SK-N-SH treated with all-trans-retinoic acid at 6 μM for 48 hours (cell line): ENCODE measurements around the gene TMEM229B.
A peak's percentile ranks its signal among the peaks of the same experiment; 100 is the strongest.

Experiments
- ATAC-seq: fragments of 200-7000 bp; cut with Tn5 transposase; 3 replicates; pipeline ENCODE4 v1.9.1; 2020; ENCODE audit warnings: mild to moderate bottlenecking, moderate library complexity
- CREB5 ChIP-seq: fragments of 250-450 bp; sonication (Bioruptor Pico); IDR thresholded peaks from 2 replicates; pipeline ENCODE4 v1.5.1; 2020; ENCODE audit warnings: low read depth, mild to moderate bottlenecking, moderate library complexity
- CSDC2 ChIP-seq: fragments of 250-450 bp; sonication (Bioruptor Pico); IDR thresholded peaks from 2 replicates; pipeline ENCODE4 v1.5.0; 2020; ENCODE audit warnings: mild to moderate bottlenecking, moderate library complexity
- CSRNP3 ChIP-seq: fragments of 250-450 bp; sonication (Bioruptor Pico); IDR thresholded peaks from 2 replicates; pipeline ENCODE4 v1.5.1; 2021; ENCODE audit warnings: mild to moderate bottlenecking, moderate library complexity
- ESRRG ChIP-seq: fragments of 250-450 bp; sonication (Bioruptor Pico); IDR thresholded peaks from 2 replicates; pipeline ENCODE4 v1.6.1; 2021; ENCODE audit warnings: mild to moderate bottlenecking
- ISL1 ChIP-seq: fragments of 250-450 bp; sonication (Bioruptor Pico); IDR thresholded peaks from 2 replicates; pipeline ENCODE4 v2.1.2; 2022; ENCODE audit warnings: mild to moderate bottlenecking, moderate library complexity
- OSR1 ChIP-seq: fragments of 250-450 bp; sonication (Bioruptor Pico); IDR thresholded peaks from 2 replicates; pipeline ENCODE4 v1.8.0; 2022; ENCODE audit warnings: moderate library complexity, mild to moderate bottlenecking, inconsistent platforms
- POU6F1 ChIP-seq: fragments of 250-450 bp; sonication (Bioruptor Pico); IDR thresholded peaks from 2 replicates; pipeline ENCODE4 v1.8.0; 2021; ENCODE audit warnings: low read depth, mild to moderate bottlenecking, moderate library complexity, borderline replicate concordance
- SNAI2 ChIP-seq: fragments of 250-450 bp; sonication (Bioruptor Pico); IDR thresholded peaks from 2 replicates; pipeline ENCODE4 v1.5.0; 2020; ENCODE audit warnings: mild to moderate bottlenecking, moderate library complexity
- TOX ChIP-seq: fragments of 250-450 bp; sonication (Bioruptor Pico); IDR thresholded peaks from 2 replicates; pipeline ENCODE4 v1.8.0; 2021; ENCODE audit warnings: mild to moderate bottlenecking, moderate library complexity, borderline replicate concordance
- TSHZ2 ChIP-seq: fragments of 250-450 bp; sonication (Bioruptor Pico); IDR thresholded peaks from 2 replicates; pipeline ENCODE4 v1.5.0; 2020; ENCODE audit warnings: mild to moderate bottlenecking, moderate library complexity
- ZC3H10 ChIP-seq: fragments of 250-450 bp; sonication (Bioruptor Pico); IDR thresholded peaks from 2 replicates; pipeline ENCODE4 v1.5.1; 2021; ENCODE audit warnings: mild to moderate bottlenecking, moderate library complexity
- ZFP3 ChIP-seq: fragments of 250-450 bp; sonication (Bioruptor Pico); IDR thresholded peaks from 2 replicates; pipeline ENCODE4 v1.5.0; 2020; ENCODE audit warnings: mild to moderate bottlenecking, moderate library complexity
- ZFP30 ChIP-seq: fragments of 450-650 bp; formaldehyde crosslinking; IDR thresholded peaks from 2 replicates; pipeline ENCODE4 v1.5.0; 2022; ENCODE audit warnings: mild to moderate bottlenecking, moderate library complexity
- ZNF565 ChIP-seq: fragments of 450-650 bp; formaldehyde crosslinking; conservative IDR thresholded peaks from 2 replicates; pipeline ENCODE4 v1.5.0; 2020; ENCODE audit warnings: low read depth, mild to moderate bottlenecking, moderate library complexity
- ZNF70 ChIP-seq: fragments of 450-650 bp; formaldehyde crosslinking; IDR thresholded peaks from 2 replicates; pipeline ENCODE4 v1.5.0; 2020; ENCODE audit warnings: mild to moderate bottlenecking, moderate library complexity
- ZNF8 ChIP-seq: fragments of 450-650 bp; formaldehyde crosslinking; IDR thresholded peaks from 2 replicates; pipeline ENCODE4 v1.5.0; 2020; ENCODE audit warnings: mild to moderate bottlenecking, moderate library complexity

Gene TMEM229B

GRCh38 chr14:67532998-67533753, 44.7 kb upstream of the TMEM229B start, which contains the start of gene PLEKHH1:
TSS of gene PLEKHH1 (plus strand) at chr14:67533290. CDS start at chr14:67541868, 8,578 bp downstream.
- TF ChIP-seq SNAI2 (no peak), TSHZ2 (CRISPR knock-in tag) (no peak)
- TF ChIP-seq, all 23 proteins: peak for 0

GRCh38 chr14:67532606-67532997, 44.1 kb upstream of the TMEM229B start:
- no peak for ATAC-seq
- TF ChIP-seq CSDC2 (CRISPR knock-in tag) (no peak), POU6F1 (CRISPR knock-in tag) (no peak), ISL1 (CRISPR knock-in tag) (no peak), SNAI2 (no peak), ZC3H10 (CRISPR knock-in tag) (no peak), ZNF70 (CRISPR knock-in tag) (no peak), TSHZ2 (CRISPR knock-in tag) (no peak), ZNF565 (CRISPR knock-in tag) (no peak), CREB5 (CRISPR knock-in tag) (no peak), ZNF8 (CRISPR knock-in tag) (no peak), TOX (CRISPR knock-in tag) (no peak), CSRNP3 (CRISPR knock-in tag) (no peak), OSR1 (CRISPR knock-in tag) (no peak), ZFP30 (no peak)

More at GRCh38 chr14:67532998-67533753, 44.7 kb upstream of the TMEM229B start, which contains the start of gene PLEKHH1:
- ATAC-seq, result peak; percentile 98

- no peak for TF ChIP-seq ESRRG (CRISPR knock-in tag)
- no peak for TF ChIP-seq POU6F1 (CRISPR knock-in tag)
- no peak for TF ChIP-seq ZFP3 (CRISPR knock-in tag)
- TF ChIP-seq TSHZ2 (CRISPR knock-in tag), result no peak
- TF ChIP-seq CREB5 (CRISPR knock-in tag), result no peak
- TF ChIP-seq ISL1 (CRISPR knock-in tag), result no peak
- TF ChIP-seq, all 23 proteins: peak for 0
Observed at GRCh38 chr14:67529947-67530935, 41.7 kb upstream of the TMEM229B start.

More at GRCh38 chr14:67529947-67530935, 41.7 kb upstream of the TMEM229B start:
- ATAC-seq, result no peak
